ENCODE measurements around the gene SLCO1A2.

The SLCO1A2 gene

DNA sequence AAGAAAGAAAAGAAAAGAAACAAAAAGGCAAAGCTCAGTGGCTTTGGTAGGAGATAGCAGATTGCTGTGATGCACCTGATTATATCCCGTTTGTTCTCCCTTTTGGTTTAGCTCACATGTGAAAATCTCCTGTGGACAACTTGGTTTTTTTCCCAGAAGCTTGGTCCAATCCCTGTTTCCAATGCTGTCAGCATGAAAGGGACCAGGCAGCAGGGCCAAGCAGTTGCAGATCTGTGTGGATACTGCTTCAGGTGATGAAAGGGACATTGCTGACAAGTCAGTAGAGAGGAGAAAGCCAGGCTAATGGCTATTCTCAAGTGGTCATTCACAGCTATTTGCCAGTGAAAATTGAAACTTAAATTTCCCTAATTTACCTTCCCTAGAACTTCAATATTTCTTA, 18.8 kb upstream of the SLCO1A2 start (continued):
- TF ChIP-seq ZNF175 (tag by site-specific recombination; IDR thresholded peaks at IDR 0.05) (no peak), ZFP69B (tag by site-specific recombination; IDR thresholded peaks at IDR 0.05) (no peak), ZNF157 (tag by site-specific recombination; IDR thresholded peaks at IDR 0.05) (no peak), ZNF350 (tag by site-specific recombination; IDR thresholded peaks at IDR 0.05) (no peak)
- TF ChIP-seq, protein P1, sequence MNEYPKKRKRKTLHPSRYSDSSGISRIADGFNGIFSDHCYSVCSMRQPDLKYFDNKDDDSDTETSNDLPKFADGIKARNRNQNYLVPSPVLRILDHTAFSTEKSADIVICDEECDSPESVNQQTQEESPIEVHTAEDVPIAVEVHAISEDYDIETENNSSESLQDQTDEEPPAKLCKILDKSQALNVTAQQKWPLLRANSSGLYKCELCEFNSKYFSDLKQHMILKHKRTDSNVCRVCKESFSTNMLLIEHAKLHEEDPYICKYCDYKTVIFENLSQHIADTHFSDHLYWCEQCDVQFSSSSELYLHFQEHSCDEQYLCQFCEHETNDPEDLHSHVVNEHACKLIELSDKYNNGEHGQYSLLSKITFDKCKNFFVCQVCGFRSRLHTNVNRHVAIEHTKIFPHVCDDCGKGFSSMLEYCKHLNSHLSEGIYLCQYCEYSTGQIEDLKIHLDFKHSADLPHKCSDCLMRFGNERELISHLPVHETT (tag by site-specific recombination; IDR thresholded peaks at IDR 0.05), result no peak
- TF ChIP-seq, protein P2, sequence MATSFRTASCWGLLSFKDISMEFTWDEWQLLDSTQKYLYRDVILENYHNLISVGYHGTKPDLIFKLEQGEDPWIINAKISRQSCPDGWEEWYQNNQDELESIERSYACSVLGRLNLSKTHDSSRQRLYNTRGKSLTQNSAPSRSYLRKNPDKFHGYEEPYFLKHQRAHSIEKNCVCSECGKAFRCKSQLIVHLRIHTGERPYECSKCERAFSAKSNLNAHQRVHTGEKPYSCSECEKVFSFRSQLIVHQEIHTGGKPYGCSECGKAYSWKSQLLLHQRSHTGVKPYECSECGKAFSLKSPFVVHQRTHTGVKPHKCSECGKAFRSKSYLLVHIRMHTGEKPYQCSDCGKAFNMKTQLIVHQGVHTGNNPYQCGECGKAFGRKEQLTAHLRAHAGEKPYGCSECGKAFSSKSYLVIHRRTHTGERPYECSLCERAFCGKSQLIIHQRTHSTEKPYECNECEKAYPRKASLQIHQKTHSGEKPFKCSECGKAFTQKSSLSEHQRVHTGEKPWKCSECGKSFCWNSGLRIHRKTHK (tag by site-specific recombination; IDR thresholded peaks at IDR 0.05), result no peak
- TF ChIP-seq, protein P3, sequence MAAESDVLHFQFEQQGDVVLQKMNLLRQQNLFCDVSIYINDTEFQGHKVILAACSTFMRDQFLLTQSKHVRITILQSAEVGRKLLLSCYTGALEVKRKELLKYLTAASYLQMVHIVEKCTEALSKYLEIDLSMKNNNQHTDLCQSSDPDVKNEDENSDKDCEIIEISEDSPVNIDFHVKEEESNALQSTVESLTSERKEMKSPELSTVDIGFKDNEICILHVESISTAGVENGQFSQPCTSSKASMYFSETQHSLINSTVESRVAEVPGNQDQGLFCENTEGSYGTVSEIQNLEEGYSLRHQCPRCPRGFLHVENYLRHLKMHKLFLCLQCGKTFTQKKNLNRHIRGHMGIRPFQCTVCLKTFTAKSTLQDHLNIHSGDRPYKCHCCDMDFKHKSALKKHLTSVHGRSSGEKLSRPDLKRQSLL (tag by site-specific recombination; IDR thresholded peaks at IDR 0.05), result no peak

DNA sequence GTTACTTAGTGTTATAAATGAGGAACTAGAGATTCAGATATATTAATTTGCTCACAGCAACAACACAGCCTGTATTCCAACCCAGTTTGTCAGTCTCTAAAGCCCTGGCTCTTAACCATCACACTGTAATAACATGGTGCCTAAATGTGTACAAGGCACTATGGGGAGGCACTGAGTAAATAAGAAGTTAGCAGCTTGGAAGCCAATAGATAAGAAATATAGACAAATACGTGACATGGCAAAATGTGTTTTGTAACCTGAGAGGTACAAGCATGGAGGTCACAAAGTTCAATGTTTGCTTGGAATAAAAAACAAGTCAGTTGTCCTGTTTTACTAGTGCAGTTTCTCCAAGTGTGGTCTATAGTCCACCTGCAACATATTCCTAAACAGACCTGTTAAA, 16.3 kb upstream of the SLCO1A2 start:
- no peak for TF ChIP-seq ZNF121 (tag by site-specific recombination; IDR thresholded peaks at IDR 0.05)
- no peak for TF ChIP-seq ZIC2 (tag by site-specific recombination; IDR thresholded peaks at IDR 0.05)
- TF ChIP-seq YY2 (tag by site-specific recombination; IDR thresholded peaks at IDR 0.05), result no peak
- no peak for TF ChIP-seq OSR2 (tag by site-specific recombination; IDR thresholded peaks at IDR 0.05)
- TF ChIP-seq BCL11B (tag by site-specific recombination; IDR thresholded peaks at IDR 0.05; ENCODE audit: low read depth), result no peak
- TF ChIP-seq, protein P4, sequence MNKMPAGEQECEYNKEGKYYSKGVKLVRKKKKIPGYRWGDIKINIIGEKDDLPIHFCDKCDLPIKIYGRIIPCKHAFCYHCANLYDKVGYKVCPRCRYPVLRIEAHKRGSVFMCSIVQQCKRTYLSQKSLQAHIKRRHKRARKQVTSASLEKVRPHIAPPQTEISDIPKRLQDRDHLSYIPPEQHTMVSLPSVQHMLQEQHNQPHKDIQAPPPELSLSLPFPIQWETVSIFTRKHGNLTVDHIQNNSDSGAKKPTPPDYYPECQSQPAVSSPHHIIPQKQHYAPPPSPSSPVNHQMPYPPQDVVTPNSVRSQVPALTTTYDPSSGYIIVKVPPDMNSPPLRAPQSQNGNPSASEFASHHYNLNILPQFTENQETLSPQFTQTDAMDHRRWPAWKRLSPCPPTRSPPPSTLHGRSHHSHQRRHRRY (tag by site-specific recombination; IDR thresholded peaks at IDR 0.05), result no peak
- Histone ChIP-seq H3K9me3 (ENCODE audit: control insufficient read depth, insufficient read depth, low read depth, low read length) (no peaks in the 10 kb centered on the region), H3K36me3 (ENCODE audit: control insufficient read depth in 2 of 2, insufficient read depth in 1 of 2, low read length in 2 of 2) (no peaks in the 10 kb centered on the region), H3K27ac (ENCODE audit: extremely low read depth, low read depth, low read length) (no peak overlapping the region), H3K4me3 (ENCODE audit: low read depth, low read length) (no peak overlapping the region), H3K4me1 (ENCODE audit: control insufficient read depth, insufficient read depth, low read length) (no peaks in the 10 kb centered on the region)
- CTCF ChIA-PET, result no interaction called here
- POLR2A ChIA-PET, result no interaction called here

DNA sequence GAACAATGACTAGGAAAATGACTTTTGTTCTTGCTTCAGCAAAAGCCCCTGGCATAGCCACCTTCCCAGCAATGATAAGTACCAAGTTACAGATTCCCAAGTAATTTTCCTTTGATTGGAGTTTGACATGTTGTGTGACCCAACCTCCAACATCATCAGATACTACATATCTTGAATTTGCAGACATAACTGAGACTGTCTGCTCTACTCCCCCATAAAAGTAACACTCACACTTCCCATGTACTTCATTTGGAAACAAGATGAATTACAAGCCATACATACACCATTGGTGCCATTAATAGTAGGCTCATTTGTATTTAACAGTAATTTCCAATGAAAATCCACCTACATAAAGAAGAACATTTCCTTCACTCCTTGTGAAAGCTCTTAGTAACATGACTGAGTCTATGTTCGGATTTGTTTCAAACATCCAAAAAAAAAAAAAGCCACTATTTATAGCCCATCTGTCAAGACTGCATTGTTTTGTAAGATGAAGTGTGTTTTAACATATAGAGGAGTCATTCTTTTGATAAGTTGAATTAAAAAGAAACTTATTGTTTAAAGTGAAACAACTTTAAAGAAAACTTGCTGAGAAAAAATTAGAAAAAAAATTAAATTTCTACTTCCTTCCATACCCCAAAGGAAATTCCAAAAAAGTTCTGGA, 12.0 kb upstream of the SLCO1A2 start:
- Histone ChIP-seq H3K4me1 (ENCODE audit: control insufficient read depth, insufficient read depth, low read length) (no peaks in the 10 kb centered on the region), H3K4me3 (ENCODE audit: low read depth, low read length) (no peak overlapping the region), H3K36me3 (ENCODE audit: control insufficient read depth in 2 of 2, insufficient read depth in 1 of 2, low read length in 2 of 2) (no peaks in the 10 kb centered on the region), H3K9me3 (ENCODE audit: control insufficient read depth, insufficient read depth, low read depth, low read length) (no peaks in the 10 kb centered on the region), H3K27ac (ENCODE audit: extremely low read depth, low read depth, low read length) (no peak overlapping the region)
- ChIA-PET POLR2A (no interaction called here), CTCF (interaction anchor here (0.6 to 0.7 kb wide), 2 partner anchors 109 to 199 kb away, joined by 3 to 4 read pairs; no protein-coding TSS in a partner anchor)
- TF ChIP-seq ZNF2 (tag by site-specific recombination; IDR thresholded peaks at IDR 0.05) (no peak), ZNF140 (tag by site-specific recombination; IDR thresholded peaks at IDR 0.05) (no peak), ZNF664 (tag by site-specific recombination; IDR thresholded peaks at IDR 0.05) (no peak), ZSCAN16 (tag by site-specific recombination; IDR thresholded peaks at IDR 0.05) (no peak)
- TF ChIP-seq, protein P5, sequence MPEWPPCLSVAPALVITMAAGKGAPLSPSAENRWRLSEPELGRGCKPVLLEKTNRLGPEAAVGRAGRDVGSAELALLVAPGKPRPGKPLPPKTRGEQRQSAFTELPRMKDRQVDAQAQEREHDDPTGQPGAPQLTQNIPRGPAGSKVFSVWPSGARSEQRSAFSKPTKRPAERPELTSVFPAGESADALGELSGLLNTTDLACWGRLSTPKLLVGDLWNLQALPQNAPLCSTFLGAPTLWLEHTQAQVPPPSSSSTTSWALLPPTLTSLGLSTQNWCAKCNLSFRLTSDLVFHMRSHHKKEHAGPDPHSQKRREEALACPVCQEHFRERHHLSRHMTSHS (tag by site-specific recombination; IDR thresholded peaks at IDR 0.05), result no peak
- TF ChIP-seq, protein P6, sequence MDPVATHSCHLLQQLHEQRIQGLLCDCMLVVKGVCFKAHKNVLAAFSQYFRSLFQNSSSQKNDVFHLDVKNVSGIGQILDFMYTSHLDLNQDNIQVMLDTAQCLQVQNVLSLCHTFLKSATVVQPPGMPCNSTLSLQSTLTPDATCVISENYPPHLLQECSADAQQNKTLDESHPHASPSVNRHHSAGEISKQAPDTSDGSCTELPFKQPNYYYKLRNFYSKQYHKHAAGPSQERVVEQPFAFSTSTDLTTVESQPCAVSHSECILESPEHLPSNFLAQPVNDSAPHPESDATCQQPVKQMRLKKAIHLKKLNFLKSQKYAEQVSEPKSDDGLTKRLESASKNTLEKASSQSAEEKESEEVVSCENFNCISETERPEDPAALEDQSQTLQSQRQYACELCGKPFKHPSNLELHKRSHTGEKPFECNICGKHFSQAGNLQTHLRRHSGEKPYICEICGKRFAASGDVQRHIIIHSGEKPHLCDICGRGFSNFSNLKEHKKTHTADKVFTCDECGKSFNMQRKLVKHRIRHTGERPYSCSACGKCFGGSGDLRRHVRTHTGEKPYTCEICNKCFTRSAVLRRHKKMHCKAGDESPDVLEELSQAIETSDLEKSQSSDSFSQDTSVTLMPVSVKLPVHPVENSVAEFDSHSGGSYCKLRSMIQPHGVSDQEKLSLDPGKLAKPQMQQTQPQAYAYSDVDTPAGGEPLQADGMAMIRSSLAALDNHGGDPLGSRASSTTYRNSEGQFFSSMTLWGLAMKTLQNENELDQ (tag by site-specific recombination; IDR thresholded peaks at IDR 0.05; ENCODE audit: low read depth), result no peak

All from HEK293 (cell line).